GM21786 (cell line): ENCODE results near the gene HTR6.

ENCODE experiments used
- ATAC-seq: cut with Tn5 transposase; IDR thresholded peaks from one replicate; pipeline ENCODE4 v1.9.1; 2021; ENCODE audit not compliant: unreplicated experiment

HTR6 gene

GRCh38 chr1:19656134-19656779, 8.4 kb upstream of the HTR6 start:
- no peak for ATAC-seq

GRCh38 chr1:19656780-19657466, 7.8 kb upstream of the HTR6 start:
- ATAC-seq: no peak

GRCh38 chr1:19657511-19657910, 7.2 kb upstream of the HTR6 start:
- no peak for ATAC-seq

GRCh38 chr1:19658186-19658585, 6.5 kb upstream of the HTR6 start:
- no peak for ATAC-seq

- no peak for ATAC-seq
These were observed 2.9 kb upstream of the HTR6 start for GRCh38 chr1:19661721-19662228.

GRCh38 chr1:19662313-19662712, 2.4 kb upstream of the HTR6 start:
- ATAC-seq: no peak

- no peak for ATAC-seq
These were observed 466 bp downstream of the HTR6 start for GRCh38 chr1:19665186-19665495.

- ATAC-seq: no peak
These were observed 1.1 kb downstream of the HTR6 start for GRCh38 chr1:19665496-19666465.

GRCh38 chr1:19668888-19669287, 4.2 kb downstream of the HTR6 start:
- no peak for ATAC-seq

GRCh38 chr1:19670787-19671186, 6.1 kb downstream of the HTR6 start:
- ATAC-seq: no peak

GRCh38 chr1:19672237-19672636, 7.6 kb downstream of the HTR6 start:
- no peak for ATAC-seq

- ATAC-seq: no peak
These were observed 11.1 kb downstream of the HTR6 start for GRCh38 chr1:19675797-19676196.

- ATAC-seq: no peak
These were observed 11.8 kb downstream of the HTR6 start for GRCh38 chr1:19676438-19676922.

GRCh38 chr1:19678493-19678892, 13.8 kb downstream of the HTR6 start:
- no peak for ATAC-seq

- ATAC-seq: no peak
These were observed 14.3 kb downstream of the HTR6 start for GRCh38 chr1:19678931-19679453.

- no peak for ATAC-seq
These were observed 15.0 kb downstream of the HTR6 start for GRCh38 chr1:19679691-19680090.

GRCh38 chr1:19680644-19681043, 16.0 kb downstream of the HTR6 start:
- ATAC-seq: no peak

- no peak for ATAC-seq
These were observed 17.6 kb downstream of the HTR6 start for GRCh38 chr1:19682257-19682656.

- no peak for ATAC-seq
These were observed 18.2 kb downstream of the HTR6 start for GRCh38 chr1:19682901-19683300.

GRCh38 chr1:19683351-19683750, 18.7 kb downstream of the HTR6 start:
- ATAC-seq: no peak

GRCh38 chr1:19684677-19685076, 20.0 kb downstream of the HTR6 start:
- no peak for ATAC-seq
